Hematopoietic multipotent progenitor cell treated with erythropoietin and hydrocortisone succinate and interleukin-3 and kit ligand, for 8 days (in vitro differentiated cells): Measurements from ENCODE around the gene ZNF705A.
"Not testable (repeated sequence)": the region's sequence is repeated elsewhere in the genome, so short reads cannot be mapped to it uniquely, and the experiment has no call there.

ENCODE experiments used
- DNase-seq: peaks from one replicate; pipeline ENCODE4 v3.0.0-alpha.2; 2015

ZNF705A gene

GRCh38 chr12:8188088-8188487 is 31.3 kb downstream of the ZNF705A start:
- not testable (repeated sequence) for DNase-seq

- DNase-seq = not testable (repeated sequence)
Observed at GRCh38 chr12:8197685-8198308, 41.0 kb downstream of the ZNF705A start.

GRCh38 chr12:8218711-8219382 is 62.0 kb downstream of the ZNF705A start:
- DNase-seq = not testable (repeated sequence)

- not testable (repeated sequence) for DNase-seq
Observed at GRCh38 chr12:8221375-8221774, 64.6 kb downstream of the ZNF705A start.

- DNase-seq = not testable (repeated sequence)
Observed at GRCh38 chr12:8221844-8222243, 65.0 kb downstream of the ZNF705A start.

GRCh38 chr12:8222303-8222702 is 65.5 kb downstream of the ZNF705A start:
- not testable (repeated sequence) for DNase-seq

GRCh38 chr12:8223646-8224045 is 66.8 kb downstream of the ZNF705A start:
- not testable (repeated sequence) for DNase-seq

GRCh38 chr12:8224782-8225181 is 68.0 kb downstream of the ZNF705A start:
- DNase-seq = not testable (repeated sequence)

- DNase-seq = no peak
Observed at GRCh38 chr12:8226355-8226754, 69.5 kb downstream of the ZNF705A start.

- peak; percentile 16 for DNase-seq
Observed at GRCh38 chr12:8226992-8227731, 70.3 kb downstream of the ZNF705A start, which contains the start of gene FAM90A1. TSS of gene FAM90A1 (minus strand) at chr12:8227618. CDS start at chr12:8224832, 2,786 bp downstream.

GRCh38 chr12:8227732-8228077 is 70.9 kb downstream of the ZNF705A start:
- DNase-seq = not testable (repeated sequence)

GRCh38 chr12:8228607-8229006 is 71.8 kb downstream of the ZNF705A start:
- not testable (repeated sequence) for DNase-seq

- not testable (repeated sequence) for DNase-seq
Observed at GRCh38 chr12:8229486-8229885, 72.7 kb downstream of the ZNF705A start.
